SK-N-SH (cell line): ENCODE data around the gene MAN2B2. TPM values are rescaled to one million over a fixed set of nuclear protein-coding genes. Genes with fewer than 3 reads are reported as not detected.

Experiments
- CTCF ChIA-PET: fragments of 300-600, 350-600 bp; formaldehyde crosslinking; extraction: SDS; loops from one replicate; lab custom pipeline; 2021; lab: Yijun Ruan, JAX
- POLR2A ChIA-PET: fragments of 350-600 bp; sonication (Branson Sonifier 250); formaldehyde crosslinking; extraction: SDS; loops from one replicate; lab custom pipeline; 2020; ENCODE audit warnings: antibody characterized with exemption, inconsistent platforms; lab: Yijun Ruan, JAX
- DNase-seq: peaks from one replicate; pipeline ENCODE4 v3.0.0; 2012
- H2AFZ ChIP-seq: fragments of 200-600 bp; sonication (generic); 2 replicates; pipeline ENCODE4 v1.8.1; 2016; ENCODE audit warnings: antibody characterized with exemption, mild to moderate bottlenecking, low read depth
- H3F3A ChIP-seq: fragments of 200-600 bp; sonication (generic); replicated peaks from 2 replicates; pipeline ENCODE3; 2016; ENCODE audit warnings: antibody characterized with exemption, mild to moderate bottlenecking; ENCODE audit not compliant: insufficient read depth
- H3K27ac ChIP-seq, 2 experiments: fragments of 200-500 bp in 1 of 2; fragments of 200-600 bp in 1 of 2; sonication (Bioruptor generic) in 1 of 2; sonication (generic), shearing (Covaris generic) in 1 of 2; 2 replicates each; pipeline versions ENCODE4 v1.5.1 to v1.6.1; 2014 to 2016; ENCODE audit warnings: low read depth in 2 of 2, inconsistent platforms in 1 of 2, low read length in 1 of 2, mild to moderate bottlenecking in 1 of 2, mixed read lengths in 1 of 2
- H3K27me3 ChIP-seq: fragments of 200-600 bp; sonication (generic), shearing (Covaris generic); 2 replicates; pipeline ENCODE4 v1.6.1; 2016; ENCODE audit warnings: mixed run types; ENCODE audit not compliant: insufficient read depth
- H3K36me3 ChIP-seq, 2 experiments: fragments of 200-500 bp in 1 of 2; fragments of 200-600 bp in 1 of 2; sonication (Bioruptor generic) in 1 of 2; sonication (generic) in 1 of 2; replicated peaks in 1 of 2; 2 replicates each; pipeline versions ENCODE3 to v1.5.1; 2014 to 2016; ENCODE audit warnings: low read length in 1 of 2, mild to moderate bottlenecking in 1 of 2; ENCODE audit not compliant: insufficient read depth in 2 of 2, control insufficient read depth in 1 of 2
- H3K4me1 ChIP-seq, 2 experiments: fragments of 200-500 bp in 1 of 2; fragments of 200-600 bp in 1 of 2; sonication (Bioruptor generic) in 1 of 2; sonication (generic), shearing (Covaris generic) in 1 of 2; 2 replicates each; pipeline versions ENCODE4 v1.5.1 to v1.6.1; 2014 to 2016; ENCODE audit warnings: low read depth in 1 of 2, low read length in 1 of 2, mixed run types in 1 of 2; ENCODE audit not compliant: insufficient read depth in 2 of 2, control insufficient read depth in 1 of 2
- H3K4me2 ChIP-seq: fragments of 200-600 bp; sonication (generic), shearing (Covaris generic); 2 replicates; pipeline ENCODE4 v1.6.1; 2017; ENCODE audit warnings: mixed run types
- H3K4me3 ChIP-seq, 2 experiments: fragments of 200-500 bp in 1 of 2; fragments of 200-600 bp in 1 of 2; sonication (Bioruptor generic) in 1 of 2; sonication (generic), shearing (Covaris generic) in 1 of 2; 2 replicates each; pipeline versions ENCODE4 v1.5.1 to v1.8.1; 2014 to 2016; ENCODE audit warnings: low read depth in 2 of 2, inconsistent platforms in 1 of 2, low read length in 1 of 2, mild to moderate bottlenecking in 1 of 2, mixed read lengths in 1 of 2, moderate library complexity in 1 of 2
- H3K79me2 ChIP-seq: fragments of 200-600 bp; sonication (generic); 2 replicates; pipeline ENCODE4 v1.8.1; 2017; ENCODE audit warnings: mild to moderate bottlenecking; ENCODE audit not compliant: insufficient read depth
- H3K9ac ChIP-seq: fragments of 200-600 bp; sonication (generic); 2 replicates; pipeline ENCODE4 v1.6.1; 2017; ENCODE audit warnings: mixed run types
- H3K9me2 ChIP-seq: fragments of 200-600 bp; sonication (generic); 2 replicates; pipeline ENCODE4 v1.6.1; 2017; ENCODE audit warnings: mixed run types
- H3K9me3 ChIP-seq: fragments of 200-600 bp; sonication (generic); 2 replicates; pipeline ENCODE4 v1.6.1; 2017; ENCODE audit warnings: mixed run types, mild to moderate bottlenecking, moderate library complexity
- H4K20me1 ChIP-seq: fragments of 200-600 bp; sonication (generic); 2 replicates; pipeline ENCODE4 v1.6.1; 2017; ENCODE audit warnings: mild to moderate bottlenecking, mixed run types; ENCODE audit not compliant: insufficient read depth
- CHD2 ChIP-seq: fragments of 150-350 bp; IDR thresholded peaks from 2 replicates; pipeline ENCODE4 v1.6.1; 2018; ENCODE audit warnings: low read length; ENCODE audit not compliant: partially characterized antibody
- EP300 ChIP-seq, 2 experiments: IDR thresholded peaks; 2 replicates each; pipeline versions ENCODE4 v1.4.0 to v1.6.1; 2012; ENCODE audit warnings: borderline replicate concordance in 1 of 2, low read depth in 1 of 2, low read length in 1 of 2
- FOXJ3 ChIP-seq: sonication (generic); formaldehyde crosslinking; IDR thresholded peaks from 2 replicates; pipeline ENCODE4 v1.5.1; 2020; ENCODE audit warnings: mild to moderate bottlenecking, missing genetic modification reagents
- IRF3 ChIP-seq: fragments of 150-350 bp; IDR thresholded peaks from 2 replicates; pipeline ENCODE4 v1.6.1; 2016; ENCODE audit warnings: mild to moderate bottlenecking, low read depth, low read length
- MAX ChIP-seq: IDR thresholded peaks from 2 replicates; pipeline ENCODE4 v1.4.0; 2012; ENCODE audit warnings: low read depth
- MXI1 ChIP-seq: IDR thresholded peaks from 2 replicates; pipeline ENCODE4 v1.6.1; 2012; ENCODE audit warnings: mild to moderate bottlenecking, low read depth, low read length, improper control_type of control experiment
- NFIC ChIP-seq: IDR thresholded peaks from 2 replicates; pipeline ENCODE4 v1.4.0; 2012; ENCODE audit warnings: borderline replicate concordance
- PBX3 ChIP-seq: IDR thresholded peaks from 2 replicates; pipeline ENCODE4; 2012
- RCOR1 ChIP-seq: fragments of 150-350 bp; IDR thresholded peaks from 2 replicates; pipeline ENCODE4 v1.6.1; 2017; ENCODE audit warnings: antibody characterized with exemption, low read length
- SMC3 ChIP-seq: IDR thresholded peaks from 2 replicates; pipeline ENCODE4 v1.6.1; 2012; ENCODE audit warnings: low read depth, low read length, improper control_type of control experiment
- TAF1 ChIP-seq: IDR thresholded peaks from 2 replicates; pipeline ENCODE4 v1.6.1; 2012; ENCODE audit warnings: low read depth, mild to moderate bottlenecking, low read length, moderate library complexity, borderline replicate concordance
- USF1 ChIP-seq: IDR thresholded peaks from 2 replicates; pipeline ENCODE4 v1.4.0; 2012; ENCODE audit warnings: low read depth, borderline replicate concordance
- ZBTB33 ChIP-seq: IDR thresholded peaks from 2 replicates; pipeline ENCODE4 v1.4.0; 2012; ENCODE audit warnings: low read depth, borderline replicate concordance
- WGBS: methylation state at CpG from one replicate; pipeline ENCODE4 v1.1.6; 2017; ENCODE audit warnings: low lambda C conversion rate; 5-methylcytosine and 5-hydroxymethylcytosine counted together
- polyA plus RNA-seq, 3 experiments: library from polyadenylated mRNA; depleted of rRNA; stranded (reverse); fragments of >200 nt; gene quantifications; 2 replicates each; pipeline ENCODE4 v1.2.3, GENCODE V29; 2012

The MAN2B2 gene
- polyA plus RNA-seq, 1 of the 3 experiments (the other 2 are of a cell fraction) = 24.9 TPM

GRCh38 chr4:6580353-6580752, 5.4 kb downstream of the MAN2B2 start:
- no peak overlapping the region for H2AFZ ChIP-seq
- no peaks in the 10 kb centered on the region for H3K27me3 ChIP-seq
- CTCF ChIA-PET = interaction anchor here (0.6 kb wide), 1 partner anchor 628 kb away, joined by 3 read pairs; no protein-coding TSS in a partner anchor
- peaks cover 4% of the 10 kb centered on the region; the same call in 1 of the 2 replicates for H3K79me2 ChIP-seq
- no peak overlapping the region for H3K9ac ChIP-seq
- POLR2A ChIA-PET = no interaction called here
- no peaks in the 10 kb centered on the region for H4K20me1 ChIP-seq
- peaks cover 12 to 16% of the 10 kb centered on the region in 2 experiments for H3K36me3 ChIP-seq
- no peaks in the 10 kb centered on the region for H3K9me2 ChIP-seq
- H3K27ac ChIP-seq = no peak overlapping the region
- no peaks in the 10 kb centered on the region for H3F3A ChIP-seq
- no peak for TF ChIP-seq MXI1
- no peak for TF ChIP-seq CHD2
- TF ChIP-seq FOXJ3 (CRISPR knock-in tag) = no peak
- TF ChIP-seq NFIC = no peak
- no peak for TF ChIP-seq RCOR1
- no peak for TF ChIP-seq PBX3
- no peak for TF ChIP-seq SMC3
- no peak for TF ChIP-seq USF1
- TF ChIP-seq MAX = no peak
- TF ChIP-seq ZBTB33 = no peak
- no peak for TF ChIP-seq EP300 (IDR thresholded peaks at IDR 0.05; ENCODE audit: borderline replicate concordance in 1 of 2, low read depth in 1 of 2, low read length in 1 of 2)
- TF ChIP-seq IRF3 = no peak
- TF ChIP-seq TAF1 = no peak
- H3K4me2 ChIP-seq = no peak overlapping the region
- no peak for DNase-seq
- WGBS = 98% methylated on average over 6 of the region's 6 CpGs
- no peak overlapping the region for H3K4me3 ChIP-seq
- H3K9me3 ChIP-seq = no peaks in the 10 kb centered on the region
- H3K4me1 ChIP-seq = peaks cover 0 to 10% of the 10 kb centered on the region in 2 experiments; a peak in 1 of 4 replicates
